Measurements from ENCODE around the gene WNT8B. TPM values are rescaled to one million over a fixed set of nuclear protein-coding genes. Genes with fewer than 3 reads are reported as not detected.

Gene WNT8B
- total RNA-seq, 1 donor from 2014 or later: not detected

GRCh38 chr10:100531761-100532160, 69.0 kb downstream of the WNT8B start:
- no peak for TF ChIP-seq CTCF (IDR thresholded peaks at IDR 0.05; ENCODE audit: partially characterized antibody, unreplicated experiment)
- Mint-ChIP-seq H3K27ac (ENCODE audit: unreplicated experiment) (no peak overlapping the region), H3K9me3 (ENCODE audit: unreplicated experiment) (peaks cover 2% of the 10 kb centered on the region), H3K36me3 (ENCODE audit: unreplicated experiment) (no peaks in the 10 kb centered on the region), H3K27me3 (ENCODE audit: unreplicated experiment) (peaks cover 6% of the 10 kb centered on the region), H3K4me1 (ENCODE audit: low read depth, unreplicated experiment) (peaks cover 8% of the 10 kb centered on the region), H3K4me3 (ENCODE audit: unreplicated experiment) (no peak overlapping the region)
- DNase-seq: no peak

Other genes with a start within 250 kb of the WNT8B start
- gene CHUK, start 233.4 kb upstream of the WNT8B start, total RNA-seq (ENCODE audit: unreplicated experiment): 35.7 TPM
- 24.2 TPM for gene CWF19L1, start 195.4 kb upstream of the WNT8B start, total RNA-seq (ENCODE audit: unreplicated experiment)
- gene BLOC1S2, start 176.3 kb upstream of the WNT8B start, total RNA-seq (ENCODE audit: unreplicated experiment): 82.9 TPM
- 0.44 TPM for gene PKD2L1, start 132.8 kb upstream of the WNT8B start, total RNA-seq (ENCODE audit: unreplicated experiment)
- gene SCD, start 115.8 kb upstream of the WNT8B start, total RNA-seq (ENCODE audit: unreplicated experiment): 589 TPM
- 22.3 TPM for gene SEC31B, start 56.9 kb downstream of the WNT8B start, total RNA-seq (ENCODE audit: unreplicated experiment)
- gene NDUFB8, start 66.9 kb downstream of the WNT8B start, total RNA-seq (ENCODE audit: unreplicated experiment): 284 TPM
- 49.6 TPM for gene HIF1AN, start 72.9 kb downstream of the WNT8B start, total RNA-seq (ENCODE audit: unreplicated experiment)

All from glutamatergic neuron (in vitro differentiated cells).